MM.1S (cell line): ENCODE measurements around the gene AMZ1.

Source experiments
- EZH2 ChIP-seq: fragments of 300-600 bp; sonication (generic); optimal IDR thresholded peaks from 2 replicates; pipeline ENCODE3; 2017; ENCODE audit warnings: low read depth, mild to moderate bottlenecking, antibody characterized with exemption, low read length, mixed read lengths
- TF ChIP-seq, protein P1 (sequence below): fragments of 300-600 bp; sonication (generic); IDR thresholded peaks from 2 replicates; pipeline ENCODE4 v1.5.1; 2016; ENCODE audit warnings: antibody characterized with exemption, low read length, mixed read lengths

DNA sequence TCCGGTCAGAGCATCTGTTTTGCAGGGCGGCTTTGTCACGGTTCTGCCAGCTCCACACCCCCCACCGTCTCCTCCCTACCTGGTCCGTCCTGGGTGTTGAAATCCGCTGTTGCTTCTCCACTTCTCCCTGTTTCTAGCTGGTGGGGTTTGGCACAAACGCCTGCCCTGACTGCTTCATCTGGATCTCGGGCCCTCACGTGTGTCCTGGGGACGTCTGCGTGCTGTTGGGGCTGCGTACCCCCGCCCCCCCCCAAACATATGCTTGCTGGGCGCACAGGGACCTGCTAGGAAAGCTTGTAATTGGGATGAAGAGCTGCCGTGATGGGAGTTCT is 11.3 kb downstream of the AMZ1 start:
- TF ChIP-seq, protein P1, sequence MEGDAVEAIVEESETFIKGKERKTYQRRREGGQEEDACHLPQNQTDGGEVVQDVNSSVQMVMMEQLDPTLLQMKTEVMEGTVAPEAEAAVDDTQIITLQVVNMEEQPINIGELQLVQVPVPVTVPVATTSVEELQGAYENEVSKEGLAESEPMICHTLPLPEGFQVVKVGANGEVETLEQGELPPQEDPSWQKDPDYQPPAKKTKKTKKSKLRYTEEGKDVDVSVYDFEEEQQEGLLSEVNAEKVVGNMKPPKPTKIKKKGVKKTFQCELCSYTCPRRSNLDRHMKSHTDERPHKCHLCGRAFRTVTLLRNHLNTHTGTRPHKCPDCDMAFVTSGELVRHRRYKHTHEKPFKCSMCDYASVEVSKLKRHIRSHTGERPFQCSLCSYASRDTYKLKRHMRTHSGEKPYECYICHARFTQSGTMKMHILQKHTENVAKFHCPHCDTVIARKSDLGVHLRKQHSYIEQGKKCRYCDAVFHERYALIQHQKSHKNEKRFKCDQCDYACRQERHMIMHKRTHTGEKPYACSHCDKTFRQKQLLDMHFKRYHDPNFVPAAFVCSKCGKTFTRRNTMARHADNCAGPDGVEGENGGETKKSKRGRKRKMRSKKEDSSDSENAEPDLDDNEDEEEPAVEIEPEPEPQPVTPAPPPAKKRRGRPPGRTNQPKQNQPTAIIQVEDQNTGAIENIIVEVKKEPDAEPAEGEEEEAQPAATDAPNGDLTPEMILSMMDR, result no peak
- TF ChIP-seq EZH2, result no peak
